Measurements from ENCODE around the gene DDT. TPM values are rescaled to one million over a fixed set of nuclear protein-coding genes. Genes with fewer than 3 reads are reported as not detected.
"Not testable (repeated sequence)": the region's sequence is repeated elsewhere in the genome, so short reads cannot be mapped to it uniquely, and the experiment has no call there.

The DDT gene
- total and polyA plus RNA-seq, 7 donors = 57.3 to 239 (median 85.3) TPM

- not testable (repeated sequence) for H3K9me3 ChIP-seq; H3K27me3 ChIP-seq (ENCODE audit: insufficient read depth in 3 of 3, low read length in 2 of 3); H3K36me3 ChIP-seq (ENCODE audit: insufficient read depth in 1 of 2, low read depth in 1 of 2); DNase-seq; H3K4me1 ChIP-seq; H3K27ac ChIP-seq
- intact Hi-C loops (cut with DNase I) = loop anchor here in 1 of 2 donors (10.0 kb wide), 1 partner anchor 195 kb away; no protein-coding TSS in a partner anchor
- peak; percentile 80 to 93 (median 84) for ATAC-seq
- no CpG with 5 or more reads among the region's 41 CpGs for WGBS, 3 donors
- peak within 1 kb of the TSS; percentile 36 for H3K4me3 ChIP-seq
Observed at GRCh38 chr22:23979557-23980240, 5.5 kb upstream of the DDT start, which contains the start of gene GSTT2. GSTT2 (plus strand) TSS chr22:23980134.

- H3K27me3 ChIP-seq (ENCODE audit: insufficient read depth in 3 of 3, low read length in 2 of 3); ATAC-seq; DNase-seq; H3K4me3 ChIP-seq; H3K4me1 ChIP-seq; intact Hi-C loops (cut with DNase I); H3K36me3 ChIP-seq (ENCODE audit: insufficient read depth in 1 of 2, low read depth in 1 of 2); H3K27ac ChIP-seq; H3K9me3 ChIP-seq: not testable (repeated sequence)
- WGBS, 3 donors = 31 to 46% methylated on average over 4 to 7 of the region's 12 CpGs; no CpG with 5 or more reads in 1 of the 3 donors
Observed at GRCh38 chr22:23977304-23977703, 3.1 kb upstream of the DDT start.

- WGBS, 3 donors = 13 to 18% (median 17%) methylated on average over 5 to 8 of the region's 27 CpGs
- H3K4me1 ChIP-seq; DNase-seq; H3K27me3 ChIP-seq (ENCODE audit: insufficient read depth in 3 of 3, low read length in 2 of 3); H3K27ac ChIP-seq; intact Hi-C loops (cut with DNase I); H3K9me3 ChIP-seq: not testable (repeated sequence)
- peak; percentile 46 to 60 (median 50) for ATAC-seq
- Histone ChIP-seq H3K4me3 (peak overlapping the region; percentile 46), H3K36me3 (ENCODE audit: insufficient read depth in 1 of 2, low read depth in 1 of 2) (peaks cover 0 to 22% of the 10 kb centered on the region in 2 donors)
Observed at GRCh38 chr22:23974836-23975352, 653 bp upstream of the DDT start.

GRCh38 chr22:23971927-23972326, 2.3 kb downstream of the DDT start:
- intact Hi-C loops (cut with DNase I); ATAC-seq; H3K27ac ChIP-seq; H3K4me1 ChIP-seq; H3K4me3 ChIP-seq; DNase-seq; H3K27me3 ChIP-seq (ENCODE audit: insufficient read depth in 3 of 3, low read length in 2 of 3); H3K9me3 ChIP-seq: not testable (repeated sequence)
- WGBS, 3 donors = 85 to 88% (median 87%) methylated on average over 3 of the region's 3 CpGs
- peaks cover 0 to 31% of the 10 kb centered on the region in 2 donors for H3K36me3 ChIP-seq (ENCODE audit: insufficient read depth in 1 of 2, low read depth in 1 of 2)

- Histone ChIP-seq H3K27me3 (ENCODE audit: insufficient read depth in 3 of 3, low read length in 2 of 3) (no peaks in the 10 kb centered on the region), H3K27ac (no peak overlapping the region), H3K36me3 (ENCODE audit: insufficient read depth in 1 of 2, low read depth in 1 of 2) (peaks cover 0 to 31% of the 10 kb centered on the region in 2 donors), H3K9me3 (no peaks in the 10 kb centered on the region), H3K4me3 (no peak overlapping the region), H3K4me1 (peaks cover 7% of the 10 kb centered on the region)
- 48 to 70% (median 67%) methylated on average over 6 of the region's 6 CpGs for WGBS, 3 donors
- ATAC-seq (no peak), DNase-seq (no peak)
- TF ChIP-seq CTCF (IDR thresholded peaks at IDR 0.05) = no peak
- intact Hi-C loops (cut with DNase I) = no loop called here
Observed at GRCh38 chr22:23970816-23971486, 3.3 kb downstream of the DDT start.

GRCh38 chr22:23970201-23970641, 4.0 kb downstream of the DDT start:
- TF ChIP-seq CTCF (IDR thresholded peaks at IDR 0.05) = no peak
- peaks cover 7% of the 10 kb centered on the region for H3K4me1 ChIP-seq
- no peak overlapping the region for H3K27ac ChIP-seq
- H3K4me3 ChIP-seq = peak overlapping the region; percentile 1
- WGBS, 3 donors = 55 to 80% (median 78%) methylated on average over 5 of the region's 5 CpGs
- ATAC-seq = no peak
- peaks cover 0 to 31% of the 10 kb centered on the region in 2 donors for H3K36me3 ChIP-seq (ENCODE audit: insufficient read depth in 1 of 2, low read depth in 1 of 2)
- intact Hi-C loops (cut with DNase I) = no loop called here
- H3K27me3 ChIP-seq (ENCODE audit: insufficient read depth in 3 of 3, low read length in 2 of 3) = no peaks in the 10 kb centered on the region
- DNase-seq = no peak
- no peaks in the 10 kb centered on the region for H3K9me3 ChIP-seq
